Measurements from ENCODE around the gene PVR. TPM values are rescaled to one million over a fixed set of nuclear protein-coding genes. Genes with fewer than 3 reads are reported as not detected.

PVR gene
- total RNA-seq, 1 experiment from 2014 or later: 47.7 TPM

DNA sequence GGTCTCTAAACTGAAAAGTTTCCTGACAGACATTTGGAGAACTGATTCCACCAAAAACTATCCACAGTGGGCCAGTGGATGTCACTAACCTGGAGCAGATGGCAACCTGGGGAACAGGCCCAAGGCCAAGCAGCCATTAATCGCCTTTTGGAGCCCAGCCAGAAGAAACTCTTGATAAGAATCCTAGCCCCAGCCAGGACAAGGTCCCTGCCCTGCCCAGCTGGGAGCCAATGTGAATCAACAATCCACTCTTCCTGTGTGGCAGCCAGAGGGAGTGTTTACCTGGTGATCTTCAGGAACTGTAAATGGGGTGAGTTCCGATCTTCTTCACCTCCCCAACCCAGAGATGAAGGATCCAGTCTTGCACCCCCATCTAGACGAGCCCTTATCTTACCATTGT, 44.8 kb upstream of the PVR start:
- Histone ChIP-seq H3K27me3 (ENCODE audit: control insufficient read depth, insufficient read depth, low read length) (no peaks in the 10 kb centered on the region), H3K4me3 (ENCODE audit: low read depth in 2 of 2, low read length in 2 of 2) (no peak overlapping the region), H3K9me3 (ENCODE audit: control insufficient read depth, insufficient read depth, low read depth, low read length) (no peaks in the 10 kb centered on the region), H3K36me3 (ENCODE audit: control insufficient read depth, insufficient read depth, low read length) (no peaks in the 10 kb centered on the region), H3K4me1 (ENCODE audit: control insufficient read depth, insufficient read depth, low read length) (no peaks in the 10 kb centered on the region), H3K27ac (ENCODE audit: low read length) (no peak overlapping the region)
- intact Hi-C loops (cut with micrococcal nuclease; ENCODE audit: unreplicated experiment) (no loop called here), in situ Hi-C loops (cut with HindIII; ENCODE audit: low pct_unique_long_range_greater_than_20kb, low sequenced_read_pairs) (no loop called here)
- BruUV-seq (replicated peaks): no TSS peak
- no peak for DNase-seq (ENCODE audit: low read depth, low spot score)
- ATAC-seq: no peak
- CTCF ChIA-PET: no interaction called here
- TF ChIP-seq, protein P1, sequence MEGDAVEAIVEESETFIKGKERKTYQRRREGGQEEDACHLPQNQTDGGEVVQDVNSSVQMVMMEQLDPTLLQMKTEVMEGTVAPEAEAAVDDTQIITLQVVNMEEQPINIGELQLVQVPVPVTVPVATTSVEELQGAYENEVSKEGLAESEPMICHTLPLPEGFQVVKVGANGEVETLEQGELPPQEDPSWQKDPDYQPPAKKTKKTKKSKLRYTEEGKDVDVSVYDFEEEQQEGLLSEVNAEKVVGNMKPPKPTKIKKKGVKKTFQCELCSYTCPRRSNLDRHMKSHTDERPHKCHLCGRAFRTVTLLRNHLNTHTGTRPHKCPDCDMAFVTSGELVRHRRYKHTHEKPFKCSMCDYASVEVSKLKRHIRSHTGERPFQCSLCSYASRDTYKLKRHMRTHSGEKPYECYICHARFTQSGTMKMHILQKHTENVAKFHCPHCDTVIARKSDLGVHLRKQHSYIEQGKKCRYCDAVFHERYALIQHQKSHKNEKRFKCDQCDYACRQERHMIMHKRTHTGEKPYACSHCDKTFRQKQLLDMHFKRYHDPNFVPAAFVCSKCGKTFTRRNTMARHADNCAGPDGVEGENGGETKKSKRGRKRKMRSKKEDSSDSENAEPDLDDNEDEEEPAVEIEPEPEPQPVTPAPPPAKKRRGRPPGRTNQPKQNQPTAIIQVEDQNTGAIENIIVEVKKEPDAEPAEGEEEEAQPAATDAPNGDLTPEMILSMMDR (IDR thresholded peaks at IDR 0.05): no peak
- TF ChIP-seq POLR2AphosphoS5 (IDR thresholded peaks at IDR 0.05; ENCODE audit: low read depth, low read length) (no peak), SIN3A (IDR thresholded peaks at IDR 0.05; ENCODE audit: borderline replicate concordance, insufficient read depth, low read depth, low read length) (no peak)
- POLR2A ChIA-PET: no interaction called here

DNA sequence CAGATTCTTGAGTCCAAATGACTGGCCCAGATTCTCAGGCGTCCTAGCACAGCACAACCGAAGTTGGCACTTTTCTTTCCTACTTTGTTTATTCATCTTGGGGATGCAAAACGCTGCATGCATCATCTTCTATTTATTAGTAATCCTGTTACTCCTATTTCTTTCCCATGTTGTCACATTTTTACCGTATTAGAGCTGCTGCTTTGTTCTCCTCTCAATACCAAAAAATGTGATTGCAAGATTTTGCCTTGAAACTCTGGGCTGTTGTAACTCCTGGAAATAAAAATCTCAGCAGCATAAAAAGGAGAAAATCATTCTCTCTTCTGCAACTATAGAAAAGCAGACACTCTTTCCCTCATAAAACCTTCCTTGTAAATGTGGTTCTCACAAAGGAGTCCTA, 43.2 kb upstream of the PVR start:
- Histone ChIP-seq H3K27ac (ENCODE audit: low read length) (no peak overlapping the region), H3K9me3 (ENCODE audit: control insufficient read depth, insufficient read depth, low read depth, low read length) (no peaks in the 10 kb centered on the region), H3K4me3 (ENCODE audit: low read depth in 2 of 2, low read length in 2 of 2) (no peak overlapping the region), H3K36me3 (ENCODE audit: control insufficient read depth, insufficient read depth, low read length) (no peaks in the 10 kb centered on the region), H3K27me3 (ENCODE audit: control insufficient read depth, insufficient read depth, low read length) (no peaks in the 10 kb centered on the region), H3K4me1 (ENCODE audit: control insufficient read depth, insufficient read depth, low read length) (no peaks in the 10 kb centered on the region)
- in situ Hi-C loops (cut with HindIII; ENCODE audit: low pct_unique_long_range_greater_than_20kb, low sequenced_read_pairs) (no loop called here), intact Hi-C loops (cut with micrococcal nuclease; ENCODE audit: unreplicated experiment) (no loop called here)
- CTCF ChIA-PET: no interaction called here
- no TSS peak for BruUV-seq (replicated peaks)
- POLR2A ChIA-PET: no interaction called here
- DNase-seq (ENCODE audit: low read depth, low spot score) (no peak), ATAC-seq (no peak)
- TF ChIP-seq SIN3A (IDR thresholded peaks at IDR 0.05; ENCODE audit: borderline replicate concordance, insufficient read depth, low read depth, low read length) (no peak), POLR2AphosphoS5 (IDR thresholded peaks at IDR 0.05; ENCODE audit: low read depth, low read length) (no peak), TCF7L2 (IDR thresholded peaks at IDR 0.05; ENCODE audit: low read depth, low read length) (no peak)
- TF ChIP-seq, protein P1 (IDR thresholded peaks at IDR 0.05): no peak
- TF ChIP-seq, protein P2, sequence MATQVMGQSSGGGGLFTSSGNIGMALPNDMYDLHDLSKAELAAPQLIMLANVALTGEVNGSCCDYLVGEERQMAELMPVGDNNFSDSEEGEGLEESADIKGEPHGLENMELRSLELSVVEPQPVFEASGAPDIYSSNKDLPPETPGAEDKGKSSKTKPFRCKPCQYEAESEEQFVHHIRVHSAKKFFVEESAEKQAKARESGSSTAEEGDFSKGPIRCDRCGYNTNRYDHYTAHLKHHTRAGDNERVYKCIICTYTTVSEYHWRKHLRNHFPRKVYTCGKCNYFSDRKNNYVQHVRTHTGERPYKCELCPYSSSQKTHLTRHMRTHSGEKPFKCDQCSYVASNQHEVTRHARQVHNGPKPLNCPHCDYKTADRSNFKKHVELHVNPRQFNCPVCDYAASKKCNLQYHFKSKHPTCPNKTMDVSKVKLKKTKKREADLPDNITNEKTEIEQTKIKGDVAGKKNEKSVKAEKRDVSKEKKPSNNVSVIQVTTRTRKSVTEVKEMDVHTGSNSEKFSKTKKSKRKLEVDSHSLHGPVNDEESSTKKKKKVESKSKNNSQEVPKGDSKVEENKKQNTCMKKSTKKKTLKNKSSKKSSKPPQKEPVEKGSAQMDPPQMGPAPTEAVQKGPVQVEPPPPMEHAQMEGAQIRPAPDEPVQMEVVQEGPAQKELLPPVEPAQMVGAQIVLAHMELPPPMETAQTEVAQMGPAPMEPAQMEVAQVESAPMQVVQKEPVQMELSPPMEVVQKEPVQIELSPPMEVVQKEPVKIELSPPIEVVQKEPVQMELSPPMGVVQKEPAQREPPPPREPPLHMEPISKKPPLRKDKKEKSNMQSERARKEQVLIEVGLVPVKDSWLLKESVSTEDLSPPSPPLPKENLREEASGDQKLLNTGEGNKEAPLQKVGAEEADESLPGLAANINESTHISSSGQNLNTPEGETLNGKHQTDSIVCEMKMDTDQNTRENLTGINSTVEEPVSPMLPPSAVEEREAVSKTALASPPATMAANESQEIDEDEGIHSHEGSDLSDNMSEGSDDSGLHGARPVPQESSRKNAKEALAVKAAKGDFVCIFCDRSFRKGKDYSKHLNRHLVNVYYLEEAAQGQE (IDR thresholded peaks at IDR 0.05; ENCODE audit: insufficient read depth in 1 of 2, low read depth in 2 of 2, low read length in 1 of 2): no peak

Data from Panc1 (cell line).